GM23338 (cell line): ENCODE measurements around the gene AKR1B1. TPM values are rescaled to one million over a fixed set of nuclear protein-coding genes. Genes with fewer than 3 reads are reported as not detected.

Experiments used
- ATAC-seq: fragments of 200-7000 bp; cut with Tn5 transposase; 3 replicates; pipeline ENCODE4 v1.9.1; 2020
- DNase-seq: peaks from one replicate; pipeline ENCODE4 v3.0.0-alpha.2; 2015; ENCODE audit warnings: low spot score
- H2AFZ ChIP-seq: fragments of 200-600 bp; sonication (generic); 2 replicates; pipeline ENCODE4 v1.8.0; 2016; ENCODE audit warnings: antibody characterized with exemption, mild to moderate bottlenecking, moderate library complexity
- H3F3A ChIP-seq: fragments of 200-600 bp; sonication (generic); replicated peaks from 2 replicates; pipeline ENCODE4 v1.8.0; 2017; ENCODE audit warnings: antibody characterized with exemption, mixed run types, low read depth
- H3K27ac ChIP-seq: fragments of 200-600 bp; sonication (generic); 2 replicates; pipeline ENCODE4 v1.6.1; 2016; ENCODE audit warnings: low read depth
- H3K27me3 ChIP-seq: fragments of 200-600 bp; sonication (generic); 2 replicates; pipeline ENCODE4 v1.8.0; 2016; ENCODE audit warnings: mild to moderate bottlenecking, mixed run types, moderate library complexity; ENCODE audit not compliant: insufficient read depth
- H3K36me3 ChIP-seq: fragments of 200-600 bp; sonication (generic); 2 replicates; pipeline ENCODE4 v1.8.0; 2016; ENCODE audit warnings: mild to moderate bottlenecking; ENCODE audit not compliant: insufficient read depth
- H3K4me1 ChIP-seq: fragments of 200-600 bp; sonication (generic); 2 replicates; pipeline ENCODE4 v1.8.0; 2016; ENCODE audit warnings: mild to moderate bottlenecking, moderate library complexity; ENCODE audit not compliant: insufficient read depth
- H3K4me2 ChIP-seq: fragments of 200-600 bp; sonication (generic); 2 replicates; pipeline ENCODE4 v1.7.1; 2017; ENCODE audit warnings: mixed run types
- H3K4me3 ChIP-seq: fragments of 200-600 bp; sonication (generic); 2 replicates; pipeline ENCODE4 v1.6.1; 2016; ENCODE audit warnings: mixed run types
- H3K79me2 ChIP-seq: fragments of 200-600 bp; sonication (generic); replicated peaks from 2 replicates; pipeline ENCODE4 v1.8.0; 2017; ENCODE audit warnings: mild to moderate bottlenecking; ENCODE audit not compliant: insufficient read depth
- H3K9me2 ChIP-seq: fragments of 200-600 bp; sonication (generic); 2 replicates; pipeline ENCODE4 v1.8.0; 2017; ENCODE audit not compliant: insufficient read depth
- H4K20me1 ChIP-seq: fragments of 200-600 bp; sonication (generic); replicated peaks from 2 replicates; pipeline ENCODE4 v1.8.0; 2017; ENCODE audit warnings: mild to moderate bottlenecking; ENCODE audit not compliant: insufficient read depth
- H3K27ac Mint-ChIP-seq: 2 replicates; pipeline ENCODE4 v1.8.0; 2020; ENCODE audit warnings: inconsistent platforms, mild to moderate bottlenecking, moderate library complexity, mixed read lengths
- H3K27me3 Mint-ChIP-seq: 3 replicates; pipeline ENCODE4 v1.8.0; 2022; ENCODE audit warnings: low read depth, mild to moderate bottlenecking, moderate library complexity, mixed read lengths, inconsistent platforms; ENCODE audit not compliant: insufficient read depth, poor library complexity
- H3K36me3 Mint-ChIP-seq: 3 replicates; pipeline ENCODE4 v1.8.0; 2021; ENCODE audit warnings: low read depth, mild to moderate bottlenecking, inconsistent platforms, moderate library complexity, mixed read lengths
- H3K4me1 Mint-ChIP-seq: 3 replicates; pipeline ENCODE4 v1.8.0; 2020; ENCODE audit warnings: mild to moderate bottlenecking, inconsistent platforms, mixed read lengths
- H3K4me3 Mint-ChIP-seq: 3 replicates; pipeline ENCODE4 v1.8.0; 2021; ENCODE audit warnings: moderate library complexity, mild to moderate bottlenecking, inconsistent platforms, mixed read lengths
- H3K9me3 Mint-ChIP-seq: 3 replicates; pipeline ENCODE4 v1.8.0; 2020; ENCODE audit warnings: moderate library complexity, mild to moderate bottlenecking, inconsistent platforms, mixed read lengths
- CREB1 ChIP-seq: fragments of 250-450 bp; sonication (Bioruptor Pico); IDR thresholded peaks from 2 replicates; pipeline ENCODE4 v1.5.0; 2020; ENCODE audit warnings: low read depth, mild to moderate bottlenecking, moderate library complexity
- EZH2 ChIP-seq: fragments of 200-600 bp; sonication (generic); IDR thresholded peaks from one replicate; pipeline ENCODE4 v1.8.0; 2017; ENCODE audit warnings: antibody characterized with exemption, mild to moderate bottlenecking, low read depth; ENCODE audit not compliant: unreplicated experiment
- EZH2phosphoT487 ChIP-seq: fragments of 200-600 bp; sonication (generic); IDR thresholded peaks from one replicate; pipeline ENCODE4 v1.8.1; 2018; ENCODE audit warnings: antibody characterized with exemption; ENCODE audit not compliant: unreplicated experiment
- JUNB ChIP-seq: IDR thresholded peaks from one replicate; pipeline ENCODE4 v1.6.1; 2016; ENCODE audit warnings: antibody characterized with exemption; ENCODE audit not compliant: unreplicated experiment
- NANOG ChIP-seq: IDR thresholded peaks from 2 replicates; pipeline ENCODE4 v1.6.1; 2016; ENCODE audit warnings: antibody characterized with exemption, borderline replicate concordance
- POLR2AphosphoS5 ChIP-seq: IDR thresholded peaks from 2 replicates; pipeline ENCODE4 v1.6.1; 2016; ENCODE audit warnings: antibody characterized with exemption, low read depth
- STAT1 ChIP-seq: IDR thresholded peaks from one replicate; pipeline ENCODE4 v1.6.1; 2016; ENCODE audit warnings: antibody characterized with exemption; ENCODE audit not compliant: unreplicated experiment
- ZNF114 ChIP-seq: fragments of 250-450 bp; sonication (Bioruptor Pico); IDR thresholded peaks from 2 replicates; pipeline ENCODE4 v1.5.0; 2020; ENCODE audit warnings: mild to moderate bottlenecking, moderate library complexity
- ZNF331 ChIP-seq: fragments of 250-450 bp; sonication (Bioruptor Pico); IDR thresholded peaks from 2 replicates; pipeline ENCODE4 v1.5.0; 2020; ENCODE audit warnings: low read depth, mild to moderate bottlenecking, moderate library complexity
- polyA plus RNA-seq: library from polyadenylated mRNA; unstranded; fragments of >200 nt; fragmentation: Nextera tagmentation; extraction: Ambion mirVana; gene quantifications from 2 replicates; pipeline ENCODE4 v1.2.1, GENCODE V29; 2016
- total RNA-seq: library from RNA; depleted of rRNA; stranded (reverse); fragments of >200 nt; shearing (Covaris generic); gene quantifications from 2 replicates; pipeline ENCODE4 v1.2.3, GENCODE V29; 2014
- TF ChIP-seq, protein P1 (sequence below): fragments of 250-450 bp; sonication (Bioruptor Pico); IDR thresholded peaks from 2 replicates; pipeline ENCODE4 v1.5.0; 2020; ENCODE audit warnings: mild to moderate bottlenecking, moderate library complexity
- TF ChIP-seq, protein P2 (sequence below): IDR thresholded peaks from 2 replicates; pipeline ENCODE4 v1.6.1; 2016; ENCODE audit warnings: antibody characterized with exemption
- TF ChIP-seq, protein P3 (sequence below): IDR thresholded peaks from one replicate; pipeline ENCODE4 v1.6.1; 2018; ENCODE audit warnings: antibody characterized with exemption; ENCODE audit not compliant: unreplicated experiment
- TF ChIP-seq, protein P4 (sequence below), 2 experiments: fragments of 200-600 bp in 1 of 2; sonication (generic) in 1 of 2; conservative IDR thresholded peaks; 2 replicates each; pipeline versions ENCODE4 v1.5.1 to v1.6.1; 2016 to 2017; ENCODE audit warnings: antibody characterized with exemption in 2 of 2, low read depth in 2 of 2, mild to moderate bottlenecking in 2 of 2, moderate library complexity in 1 of 2

Gene AKR1B1
- total and polyA plus RNA-seq, 2 experiments from 2014 or later, result 132 to 154 TPM

DNA sequence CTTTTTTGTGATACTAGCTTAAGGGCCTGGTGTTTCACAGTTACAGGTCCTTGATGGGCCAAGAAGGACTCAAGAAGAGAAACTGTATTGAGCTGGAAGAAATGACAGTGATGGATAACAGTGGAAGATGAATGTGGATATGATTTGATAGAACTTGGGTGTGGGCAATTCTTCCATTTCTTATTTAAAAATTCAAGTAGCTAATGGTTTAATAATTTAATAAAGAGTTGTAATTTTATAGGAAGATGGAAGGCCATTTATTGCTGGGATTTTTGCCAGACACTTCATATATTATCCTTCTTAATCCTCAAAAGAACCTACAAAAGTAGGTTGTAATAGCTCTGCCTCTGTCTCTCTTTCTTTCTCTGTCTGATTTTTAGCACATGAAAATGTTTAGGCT is 21.3 kb upstream of the AKR1B1 start:
- no peaks in the 10 kb centered on the region; the same call in 2 of the 3 replicates for H3K36me3 Mint-ChIP-seq
- Histone ChIP-seq H2AFZ (0 out of 2 replicates have a peak overlapping the region, but pooled peaks have one; percentile 2), H4K20me1 (no peaks in the 10 kb centered on the region), H3K27me3 (no peaks in the 10 kb centered on the region), H3K4me2 (no peak overlapping the region), H3K27ac (no peak overlapping the region), H3K9me2 (0 out of 2 replicates have a peak, but pooled peaks cover 3% of the 10 kb centered on the region), H3K4me1 (no peaks in the 10 kb centered on the region), H3K79me2 (no peaks in the 10 kb centered on the region), H3K4me3 (no peak overlapping the region), H3K36me3 (no peaks in the 10 kb centered on the region), H3F3A (no peaks in the 10 kb centered on the region)
- H3K27me3 Mint-ChIP-seq, result no peaks in the 10 kb centered on the region
- H3K9me3 Mint-ChIP-seq, result no peaks in the 10 kb centered on the region
- ATAC-seq (no peak), DNase-seq (no peak)
- no peak overlapping the region for H3K27ac Mint-ChIP-seq
- no peak overlapping the region for H3K4me3 Mint-ChIP-seq
- no peak for TF ChIP-seq POLR2AphosphoS5
- TF ChIP-seq ZNF114 (CRISPR knock-in tag), result no peak
- TF ChIP-seq ZNF331, result no peak
- TF ChIP-seq, protein P1, sequence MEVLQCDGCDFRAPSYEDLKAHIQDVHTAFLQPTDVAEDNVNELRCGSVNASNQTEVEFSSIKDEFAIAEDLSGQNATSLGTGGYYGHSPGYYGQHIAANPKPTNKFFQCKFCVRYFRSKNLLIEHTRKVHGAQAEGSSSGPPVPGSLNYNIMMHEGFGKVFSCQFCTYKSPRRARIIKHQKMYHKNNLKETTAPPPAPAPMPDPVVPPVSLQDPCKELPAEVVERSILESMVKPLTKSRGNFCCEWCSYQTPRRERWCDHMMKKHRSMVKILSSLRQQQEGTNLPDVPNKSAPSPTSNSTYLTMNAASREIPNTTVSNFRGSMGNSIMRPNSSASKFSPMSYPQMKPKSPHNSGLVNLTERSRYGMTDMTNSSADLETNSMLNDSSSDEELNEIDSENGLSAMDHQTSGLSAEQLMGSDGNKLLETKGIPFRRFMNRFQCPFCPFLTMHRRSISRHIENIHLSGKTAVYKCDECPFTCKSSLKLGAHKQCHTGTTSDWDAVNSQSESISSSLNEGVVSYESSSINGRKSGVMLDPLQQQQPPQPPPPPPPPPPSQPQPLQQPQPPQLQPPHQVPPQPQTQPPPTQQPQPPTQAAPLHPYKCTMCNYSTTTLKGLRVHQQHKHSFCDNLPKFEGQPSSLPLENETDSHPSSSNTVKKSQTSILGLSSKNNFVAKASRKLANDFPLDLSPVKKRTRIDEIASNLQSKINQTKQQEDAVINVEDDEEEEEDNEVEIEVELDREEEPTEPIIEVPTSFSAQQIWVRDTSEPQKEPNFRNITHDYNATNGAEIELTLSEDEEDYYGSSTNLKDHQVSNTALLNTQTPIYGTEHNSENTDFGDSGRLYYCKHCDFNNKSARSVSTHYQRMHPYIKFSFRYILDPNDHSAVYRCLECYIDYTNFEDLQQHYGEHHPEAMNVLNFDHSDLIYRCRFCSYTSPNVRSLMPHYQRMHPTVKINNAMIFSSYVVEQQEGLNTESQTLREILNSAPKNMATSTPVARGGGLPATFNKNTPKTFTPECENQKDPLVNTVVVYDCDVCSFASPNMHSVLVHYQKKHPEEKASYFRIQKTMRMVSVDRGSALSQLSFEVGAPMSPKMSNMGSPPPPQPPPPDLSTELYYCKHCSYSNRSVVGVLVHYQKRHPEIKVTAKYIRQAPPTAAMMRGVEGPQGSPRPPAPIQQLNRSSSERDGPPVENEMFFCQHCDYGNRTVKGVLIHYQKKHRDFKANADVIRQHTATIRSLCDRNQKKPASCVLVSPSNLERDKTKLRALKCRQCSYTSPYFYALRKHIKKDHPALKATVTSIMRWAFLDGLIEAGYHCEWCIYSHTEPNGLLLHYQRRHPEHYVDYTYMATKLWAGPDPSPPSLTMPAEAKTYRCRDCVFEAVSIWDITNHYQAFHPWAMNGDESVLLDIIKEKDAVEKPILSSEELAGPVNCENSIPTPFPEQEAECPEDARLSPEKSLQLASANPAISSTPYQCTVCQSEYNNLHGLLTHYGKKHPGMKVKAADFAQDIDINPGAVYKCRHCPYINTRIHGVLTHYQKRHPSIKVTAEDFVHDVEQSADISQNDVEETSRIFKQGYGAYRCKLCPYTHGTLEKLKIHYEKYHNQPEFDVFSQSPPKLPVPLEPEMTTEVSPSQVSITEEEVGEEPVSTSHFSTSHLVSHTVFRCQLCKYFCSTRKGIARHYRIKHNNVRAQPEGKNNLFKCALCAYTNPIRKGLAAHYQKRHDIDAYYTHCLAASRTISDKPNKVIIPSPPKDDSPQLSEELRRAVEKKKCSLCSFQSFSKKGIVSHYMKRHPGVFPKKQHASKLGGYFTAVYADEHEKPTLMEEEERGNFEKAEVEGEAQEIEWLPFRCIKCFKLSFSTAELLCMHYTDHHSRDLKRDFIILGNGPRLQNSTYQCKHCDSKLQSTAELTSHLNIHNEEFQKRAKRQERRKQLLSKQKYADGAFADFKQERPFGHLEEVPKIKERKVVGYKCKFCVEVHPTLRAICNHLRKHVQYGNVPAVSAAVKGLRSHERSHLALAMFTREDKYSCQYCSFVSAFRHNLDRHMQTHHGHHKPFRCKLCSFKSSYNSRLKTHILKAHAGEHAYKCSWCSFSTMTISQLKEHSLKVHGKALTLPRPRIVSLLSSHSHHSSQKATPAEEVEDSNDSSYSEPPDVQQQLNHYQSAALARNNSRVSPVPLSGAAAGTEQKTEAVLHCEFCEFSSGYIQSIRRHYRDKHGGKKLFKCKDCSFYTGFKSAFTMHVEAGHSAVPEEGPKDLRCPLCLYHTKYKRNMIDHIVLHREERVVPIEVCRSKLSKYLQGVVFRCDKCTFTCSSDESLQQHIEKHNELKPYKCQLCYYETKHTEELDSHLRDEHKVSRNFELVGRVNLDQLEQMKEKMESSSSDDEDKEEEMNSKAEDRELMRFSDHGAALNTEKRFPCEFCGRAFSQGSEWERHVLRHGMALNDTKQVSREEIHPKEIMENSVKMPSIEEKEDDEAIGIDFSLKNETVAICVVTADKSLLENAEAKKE, result no peak
- no peak for TF ChIP-seq EZH2phosphoT487
- TF ChIP-seq, protein P2, sequence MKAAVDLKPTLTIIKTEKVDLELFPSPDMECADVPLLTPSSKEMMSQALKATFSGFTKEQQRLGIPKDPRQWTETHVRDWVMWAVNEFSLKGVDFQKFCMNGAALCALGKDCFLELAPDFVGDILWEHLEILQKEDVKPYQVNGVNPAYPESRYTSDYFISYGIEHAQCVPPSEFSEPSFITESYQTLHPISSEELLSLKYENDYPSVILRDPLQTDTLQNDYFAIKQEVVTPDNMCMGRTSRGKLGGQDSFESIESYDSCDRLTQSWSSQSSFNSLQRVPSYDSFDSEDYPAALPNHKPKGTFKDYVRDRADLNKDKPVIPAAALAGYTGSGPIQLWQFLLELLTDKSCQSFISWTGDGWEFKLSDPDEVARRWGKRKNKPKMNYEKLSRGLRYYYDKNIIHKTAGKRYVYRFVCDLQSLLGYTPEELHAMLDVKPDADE, result no peak
- no peak for TF ChIP-seq CREB1 (CRISPR knock-in tag)
- TF ChIP-seq NANOG, result no peak
- TF ChIP-seq, protein P3, sequence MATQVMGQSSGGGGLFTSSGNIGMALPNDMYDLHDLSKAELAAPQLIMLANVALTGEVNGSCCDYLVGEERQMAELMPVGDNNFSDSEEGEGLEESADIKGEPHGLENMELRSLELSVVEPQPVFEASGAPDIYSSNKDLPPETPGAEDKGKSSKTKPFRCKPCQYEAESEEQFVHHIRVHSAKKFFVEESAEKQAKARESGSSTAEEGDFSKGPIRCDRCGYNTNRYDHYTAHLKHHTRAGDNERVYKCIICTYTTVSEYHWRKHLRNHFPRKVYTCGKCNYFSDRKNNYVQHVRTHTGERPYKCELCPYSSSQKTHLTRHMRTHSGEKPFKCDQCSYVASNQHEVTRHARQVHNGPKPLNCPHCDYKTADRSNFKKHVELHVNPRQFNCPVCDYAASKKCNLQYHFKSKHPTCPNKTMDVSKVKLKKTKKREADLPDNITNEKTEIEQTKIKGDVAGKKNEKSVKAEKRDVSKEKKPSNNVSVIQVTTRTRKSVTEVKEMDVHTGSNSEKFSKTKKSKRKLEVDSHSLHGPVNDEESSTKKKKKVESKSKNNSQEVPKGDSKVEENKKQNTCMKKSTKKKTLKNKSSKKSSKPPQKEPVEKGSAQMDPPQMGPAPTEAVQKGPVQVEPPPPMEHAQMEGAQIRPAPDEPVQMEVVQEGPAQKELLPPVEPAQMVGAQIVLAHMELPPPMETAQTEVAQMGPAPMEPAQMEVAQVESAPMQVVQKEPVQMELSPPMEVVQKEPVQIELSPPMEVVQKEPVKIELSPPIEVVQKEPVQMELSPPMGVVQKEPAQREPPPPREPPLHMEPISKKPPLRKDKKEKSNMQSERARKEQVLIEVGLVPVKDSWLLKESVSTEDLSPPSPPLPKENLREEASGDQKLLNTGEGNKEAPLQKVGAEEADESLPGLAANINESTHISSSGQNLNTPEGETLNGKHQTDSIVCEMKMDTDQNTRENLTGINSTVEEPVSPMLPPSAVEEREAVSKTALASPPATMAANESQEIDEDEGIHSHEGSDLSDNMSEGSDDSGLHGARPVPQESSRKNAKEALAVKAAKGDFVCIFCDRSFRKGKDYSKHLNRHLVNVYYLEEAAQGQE, result no peak
- TF ChIP-seq, protein P4, sequence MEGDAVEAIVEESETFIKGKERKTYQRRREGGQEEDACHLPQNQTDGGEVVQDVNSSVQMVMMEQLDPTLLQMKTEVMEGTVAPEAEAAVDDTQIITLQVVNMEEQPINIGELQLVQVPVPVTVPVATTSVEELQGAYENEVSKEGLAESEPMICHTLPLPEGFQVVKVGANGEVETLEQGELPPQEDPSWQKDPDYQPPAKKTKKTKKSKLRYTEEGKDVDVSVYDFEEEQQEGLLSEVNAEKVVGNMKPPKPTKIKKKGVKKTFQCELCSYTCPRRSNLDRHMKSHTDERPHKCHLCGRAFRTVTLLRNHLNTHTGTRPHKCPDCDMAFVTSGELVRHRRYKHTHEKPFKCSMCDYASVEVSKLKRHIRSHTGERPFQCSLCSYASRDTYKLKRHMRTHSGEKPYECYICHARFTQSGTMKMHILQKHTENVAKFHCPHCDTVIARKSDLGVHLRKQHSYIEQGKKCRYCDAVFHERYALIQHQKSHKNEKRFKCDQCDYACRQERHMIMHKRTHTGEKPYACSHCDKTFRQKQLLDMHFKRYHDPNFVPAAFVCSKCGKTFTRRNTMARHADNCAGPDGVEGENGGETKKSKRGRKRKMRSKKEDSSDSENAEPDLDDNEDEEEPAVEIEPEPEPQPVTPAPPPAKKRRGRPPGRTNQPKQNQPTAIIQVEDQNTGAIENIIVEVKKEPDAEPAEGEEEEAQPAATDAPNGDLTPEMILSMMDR (conservative IDR thresholded peaks at IDR 0.05; ENCODE audit: low read depth in 2 of 2), result no peak
- no peak for TF ChIP-seq JUNB
- TF ChIP-seq EZH2, result no peak
- no peak for TF ChIP-seq STAT1
- peaks cover 12% of the 10 kb centered on the region for H3K4me1 Mint-ChIP-seq
